Measurements from ENCODE around the gene CEP68. TPM values are rescaled to one million over a fixed set of nuclear protein-coding genes. Genes with fewer than 3 reads are reported as not detected.

Gene CEP68
- total RNA-seq, 1 experiment from 2014 or later, result 14.0 TPM

DNA sequence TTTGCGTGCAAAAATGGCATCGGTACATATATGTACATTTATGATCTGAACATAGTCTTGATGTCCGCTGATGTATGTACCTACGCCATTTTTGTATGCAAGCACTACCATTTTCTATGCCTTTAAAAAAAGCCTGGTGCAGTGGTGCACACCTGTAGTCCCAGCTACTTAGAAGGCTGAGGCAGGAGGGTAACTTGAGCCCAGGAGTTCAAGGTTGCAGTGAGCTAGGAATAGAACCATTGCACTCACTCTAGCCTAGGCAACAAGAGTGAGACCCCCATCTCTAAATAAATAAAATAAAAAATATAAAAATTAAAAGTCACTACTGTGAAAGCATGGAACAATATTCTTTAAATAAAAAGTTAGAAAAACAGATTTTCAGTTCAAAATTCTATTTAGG lies 57.0 kb downstream of the CEP68 start:
- CTCF ChIA-PET, result no interaction called here
- Mint-ChIP-seq H3K4me3 (ENCODE audit: unreplicated experiment) (no peak overlapping the region), H3K9me3 (ENCODE audit: unreplicated experiment) (no peaks in the 10 kb centered on the region), H3K4me1 (ENCODE audit: low read depth, unreplicated experiment) (peaks cover 10% of the 10 kb centered on the region), H3K27ac (ENCODE audit: unreplicated experiment) (no peak overlapping the region), H3K36me3 (ENCODE audit: insufficient read depth, unreplicated experiment) (peaks cover 31% of the 10 kb centered on the region), H3K27me3 (ENCODE audit: insufficient read depth, unreplicated experiment) (no peaks in the 10 kb centered on the region)
- peaks cover 3% of the 10 kb centered on the region; the same call in 1 of the 2 replicates for H3K9me3 ChIP-seq
- intact Hi-C loops (cut with micrococcal nuclease; ENCODE audit: unreplicated experiment), result no loop called here
- H3K27me3 ChIP-seq (replicated peaks; ENCODE audit: control insufficient read depth, insufficient read depth, low read length), result no peaks in the 10 kb centered on the region
- no peaks in the 10 kb centered on the region; the same call in 1 of the 2 replicates for H3K36me3 ChIP-seq (ENCODE audit: control insufficient read depth, insufficient read depth, low read length)
- no peak for DNase-seq
- no TSS peak for BruUV-seq (replicated peaks)
- H3K4me3 ChIP-seq (ENCODE audit: low read depth, low read length), result no peak overlapping the region
- H3K4me1 ChIP-seq, result no peaks in the 10 kb centered on the region; the same call in 1 of the 2 replicates
- TF ChIP-seq, protein P1, sequence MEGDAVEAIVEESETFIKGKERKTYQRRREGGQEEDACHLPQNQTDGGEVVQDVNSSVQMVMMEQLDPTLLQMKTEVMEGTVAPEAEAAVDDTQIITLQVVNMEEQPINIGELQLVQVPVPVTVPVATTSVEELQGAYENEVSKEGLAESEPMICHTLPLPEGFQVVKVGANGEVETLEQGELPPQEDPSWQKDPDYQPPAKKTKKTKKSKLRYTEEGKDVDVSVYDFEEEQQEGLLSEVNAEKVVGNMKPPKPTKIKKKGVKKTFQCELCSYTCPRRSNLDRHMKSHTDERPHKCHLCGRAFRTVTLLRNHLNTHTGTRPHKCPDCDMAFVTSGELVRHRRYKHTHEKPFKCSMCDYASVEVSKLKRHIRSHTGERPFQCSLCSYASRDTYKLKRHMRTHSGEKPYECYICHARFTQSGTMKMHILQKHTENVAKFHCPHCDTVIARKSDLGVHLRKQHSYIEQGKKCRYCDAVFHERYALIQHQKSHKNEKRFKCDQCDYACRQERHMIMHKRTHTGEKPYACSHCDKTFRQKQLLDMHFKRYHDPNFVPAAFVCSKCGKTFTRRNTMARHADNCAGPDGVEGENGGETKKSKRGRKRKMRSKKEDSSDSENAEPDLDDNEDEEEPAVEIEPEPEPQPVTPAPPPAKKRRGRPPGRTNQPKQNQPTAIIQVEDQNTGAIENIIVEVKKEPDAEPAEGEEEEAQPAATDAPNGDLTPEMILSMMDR (IDR thresholded peaks at IDR 0.05; ENCODE audit: insufficient read depth in 1 of 2, low read depth in 1 of 2, low read length in 1 of 2, severe bottlenecking in 1 of 2, unreplicated experiment in 1 of 2), result no peak
- POLR2A ChIA-PET, result interaction anchor here (0.9 kb wide), 1 partner anchor 57 kb away, joined by 3 read pairs; no protein-coding TSS in a partner anchor

DNA sequence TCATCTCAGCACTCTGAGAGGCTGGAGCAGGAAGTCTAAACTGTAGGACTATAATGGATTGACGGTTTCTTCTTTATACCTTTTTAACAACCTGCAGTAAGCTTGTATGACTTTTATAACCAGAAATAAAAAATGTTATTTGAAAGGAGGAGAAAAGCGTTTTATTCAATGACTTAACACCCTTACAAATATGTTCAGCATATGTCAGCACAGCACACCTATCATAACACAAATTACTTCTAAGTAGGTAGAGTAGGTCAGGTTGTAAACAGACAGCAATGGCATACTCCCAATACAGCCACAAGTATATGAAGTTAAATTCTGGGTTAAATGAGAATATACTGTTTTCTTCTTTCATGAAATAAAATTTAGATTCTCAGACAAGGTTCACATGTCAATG lies 57.6 kb downstream of the CEP68 start:
- DNase-seq, result no peak
- Histone ChIP-seq H3K36me3 (ENCODE audit: control insufficient read depth, insufficient read depth, low read length) (no peaks in the 10 kb centered on the region; the same call in 1 of the 2 replicates), H3K4me1 (no peaks in the 10 kb centered on the region; the same call in 1 of the 2 replicates), H3K4me3 (ENCODE audit: low read depth, low read length) (no peak overlapping the region), H3K27me3 (replicated peaks; ENCODE audit: control insufficient read depth, insufficient read depth, low read length) (no peaks in the 10 kb centered on the region), H3K9me3 (peaks cover 3% of the 10 kb centered on the region; the same call in 1 of the 2 replicates)
- H3K27me3 Mint-ChIP-seq (ENCODE audit: insufficient read depth, unreplicated experiment), result no peaks in the 10 kb centered on the region
- H3K4me1 Mint-ChIP-seq (ENCODE audit: low read depth, unreplicated experiment), result peaks cover 10% of the 10 kb centered on the region
- intact Hi-C loops (cut with micrococcal nuclease; ENCODE audit: unreplicated experiment), result no loop called here
- no peaks in the 10 kb centered on the region for H3K9me3 Mint-ChIP-seq (ENCODE audit: unreplicated experiment)
- H3K4me3 Mint-ChIP-seq (ENCODE audit: unreplicated experiment), result no peak overlapping the region
- no TSS peak for BruUV-seq (replicated peaks)
- TF ChIP-seq, protein P1 (IDR thresholded peaks at IDR 0.05; ENCODE audit: insufficient read depth in 1 of 2, low read depth in 1 of 2, low read length in 1 of 2, severe bottlenecking in 1 of 2, unreplicated experiment in 1 of 2), result no peak
- H3K36me3 Mint-ChIP-seq (ENCODE audit: insufficient read depth, unreplicated experiment), result peaks cover 36% of the 10 kb centered on the region
- no peak overlapping the region for H3K27ac Mint-ChIP-seq (ENCODE audit: unreplicated experiment)
- ChIA-PET CTCF (no interaction called here), POLR2A (interaction anchor here (0.9 kb wide), 1 partner anchor 58 kb away, joined by 3 read pairs; no protein-coding TSS in a partner anchor)

DNA sequence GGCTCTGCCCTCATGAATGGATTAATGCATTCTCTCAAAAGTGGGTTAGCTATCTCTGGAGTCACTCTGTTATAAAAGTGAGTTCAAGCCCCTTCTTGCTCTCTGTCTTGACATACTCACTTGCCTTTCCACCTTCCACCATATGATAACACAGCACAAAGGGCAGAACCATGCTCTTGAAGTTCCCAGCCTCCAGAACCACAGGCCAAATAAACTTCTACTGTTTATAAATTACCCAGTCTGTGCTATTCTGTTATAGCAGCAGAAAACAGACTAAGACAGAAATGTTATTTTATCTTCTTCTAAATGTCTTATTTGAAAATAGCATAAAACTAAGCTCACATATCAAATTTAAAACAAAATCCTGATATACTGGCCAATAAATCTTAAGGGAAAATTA lies 58.7 kb downstream of the CEP68 start:
- no TSS peak for BruUV-seq (replicated peaks)
- H3K27me3 Mint-ChIP-seq (ENCODE audit: insufficient read depth, unreplicated experiment), result no peaks in the 10 kb centered on the region
- peaks cover 38% of the 10 kb centered on the region for H3K36me3 Mint-ChIP-seq (ENCODE audit: insufficient read depth, unreplicated experiment)
- no peaks in the 10 kb centered on the region; the same call in 1 of the 2 replicates for H3K4me1 ChIP-seq
- CTCF ChIA-PET, result no interaction called here
- no peak for DNase-seq
- peaks cover 3% of the 10 kb centered on the region; the same call in 1 of the 2 replicates for H3K9me3 ChIP-seq
- peak overlapping the region; percentile 8 for H3K27ac Mint-ChIP-seq (ENCODE audit: unreplicated experiment)
- no peak overlapping the region for H3K4me3 ChIP-seq (ENCODE audit: low read depth, low read length)
- TF ChIP-seq, protein P1 (IDR thresholded peaks at IDR 0.05; ENCODE audit: insufficient read depth in 1 of 2, low read depth in 1 of 2, low read length in 1 of 2, severe bottlenecking in 1 of 2, unreplicated experiment in 1 of 2), result no peak
- POLR2A ChIA-PET, result interaction anchor here (0.5 kb wide), 1 partner anchor 71 kb away, joined by 8 read pairs; no protein-coding TSS in a partner anchor
- no peaks in the 10 kb centered on the region; the same call in 1 of the 2 replicates for H3K36me3 ChIP-seq (ENCODE audit: control insufficient read depth, insufficient read depth, low read length)
- H3K9me3 Mint-ChIP-seq (ENCODE audit: unreplicated experiment), result no peaks in the 10 kb centered on the region
- no peaks in the 10 kb centered on the region for H3K27me3 ChIP-seq (replicated peaks; ENCODE audit: control insufficient read depth, insufficient read depth, low read length)
- no peak overlapping the region for H3K4me3 Mint-ChIP-seq (ENCODE audit: unreplicated experiment)
- intact Hi-C loops (cut with micrococcal nuclease; ENCODE audit: unreplicated experiment), result no loop called here
- H3K4me1 Mint-ChIP-seq (ENCODE audit: low read depth, unreplicated experiment), result peaks cover 7% of the 10 kb centered on the region

Data from Caco-2 (cell line).